Hindlimb muscle (tissue), 1 donor: Measurements from ENCODE around the gene ABLIM3. TPM values are rescaled to one million over a fixed set of nuclear protein-coding genes. Genes with fewer than 3 reads are reported as not detected.
"Not testable (repeated sequence)": the region's sequence is repeated elsewhere in the genome, so short reads cannot be mapped to it uniquely, and the experiment has no call there.

Experiments used
- DNase-seq: peaks from one replicate; pipeline ENCODE4 v3.0.0-alpha.2; 2013
- polyA plus RNA-seq: library from polyadenylated mRNA; unstranded; fragments of 120-200 nt; gene quantifications from one replicate; pipeline ENCODE4 v1.2.1, GENCODE V29; 2013; ENCODE audit not compliant: insufficient read length

The ABLIM3 gene
- polyA plus RNA-seq, 1 donor = 91.2 TPM

DNA sequence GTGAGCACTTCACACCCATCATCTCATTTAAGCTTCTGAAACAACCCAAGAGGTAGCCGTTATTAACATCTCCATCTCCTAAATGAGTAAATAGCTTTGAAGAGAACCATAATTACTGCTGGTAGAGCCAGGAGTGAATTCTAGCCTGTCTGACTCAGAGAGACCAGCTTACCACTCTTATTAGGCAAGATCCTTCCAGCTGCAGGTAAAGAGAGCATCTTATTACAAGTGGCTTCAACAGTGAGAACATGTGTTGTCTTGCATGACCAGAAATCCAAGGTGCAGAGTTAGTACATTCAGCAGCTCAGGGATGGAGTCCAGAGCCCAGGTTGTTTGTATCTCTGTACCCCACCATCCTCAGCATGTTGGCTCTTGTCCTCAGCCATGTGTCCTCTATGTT lies 119.5 kb downstream of the ABLIM3 start:
- DNase-seq = no peak

DNA sequence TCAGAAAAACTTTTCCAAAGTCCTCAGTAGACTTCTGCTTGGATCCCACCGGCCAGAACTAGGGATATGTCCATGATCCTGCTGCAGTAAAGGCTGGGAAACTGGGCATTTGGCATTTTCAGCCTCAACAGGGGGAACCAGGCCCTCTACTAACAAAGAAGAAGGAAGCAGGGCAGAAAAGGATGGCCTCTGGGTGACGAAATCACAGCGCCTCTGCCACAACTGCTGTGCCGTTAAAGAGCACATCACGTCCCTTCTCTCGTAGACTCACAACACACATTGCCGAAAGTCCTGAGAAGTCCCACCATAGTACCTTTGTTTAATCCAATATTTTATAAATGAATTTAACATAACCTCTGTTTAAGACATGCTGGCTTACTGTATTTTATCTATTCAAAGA lies 120.0 kb downstream of the ABLIM3 start:
- no peak for DNase-seq

DNA sequence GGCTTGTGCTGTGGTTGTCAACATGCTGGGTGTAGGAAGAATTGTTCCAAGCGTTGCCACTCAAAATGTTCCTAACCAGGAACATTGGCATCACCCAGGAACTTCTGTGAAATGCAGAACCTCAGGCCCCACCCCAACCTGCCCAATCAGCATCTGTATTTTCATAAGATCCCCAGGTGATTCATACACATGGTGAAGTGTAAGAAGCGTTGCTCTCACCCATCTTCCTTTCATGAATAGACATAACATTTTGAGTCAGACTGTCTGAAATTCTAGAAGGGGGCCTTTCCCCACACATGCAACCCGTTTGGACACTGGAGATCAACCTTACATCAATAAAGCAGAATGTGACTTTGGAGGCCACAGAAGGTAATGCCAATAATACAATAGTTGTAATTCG lies 121.0 kb downstream of the ABLIM3 start:
- no peak for DNase-seq

DNA sequence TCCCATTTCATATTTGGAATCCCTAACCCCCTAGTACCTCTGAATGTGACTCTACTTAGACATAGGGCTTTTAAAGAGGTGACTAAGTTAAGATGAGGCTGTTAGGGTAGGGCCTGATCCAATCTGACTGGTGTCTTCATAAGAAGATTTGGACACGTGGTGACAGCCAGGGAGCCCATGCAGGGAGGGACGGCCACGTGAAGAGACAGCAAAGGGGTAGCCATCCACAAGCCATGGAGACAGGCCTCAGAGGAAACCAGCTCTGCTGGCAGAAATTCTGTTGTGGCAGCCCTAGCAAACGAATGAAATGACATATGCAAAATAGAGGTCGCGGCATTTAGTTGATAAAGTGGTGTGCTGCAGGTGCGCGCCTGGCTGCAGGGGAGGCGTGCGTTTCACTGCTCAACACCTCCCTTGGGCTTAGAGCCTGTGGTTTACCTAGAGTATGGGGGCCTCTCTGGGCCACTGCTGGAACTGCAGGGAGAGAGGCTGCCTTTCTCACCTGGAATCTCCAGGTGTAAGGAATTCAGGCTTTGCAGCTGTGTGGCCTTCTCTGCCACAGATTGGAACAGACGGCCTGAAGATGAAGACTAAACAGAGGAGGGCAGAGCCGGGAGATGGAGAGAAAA lies 123.3 kb downstream of the ABLIM3 start:
- no peak for DNase-seq

DNA sequence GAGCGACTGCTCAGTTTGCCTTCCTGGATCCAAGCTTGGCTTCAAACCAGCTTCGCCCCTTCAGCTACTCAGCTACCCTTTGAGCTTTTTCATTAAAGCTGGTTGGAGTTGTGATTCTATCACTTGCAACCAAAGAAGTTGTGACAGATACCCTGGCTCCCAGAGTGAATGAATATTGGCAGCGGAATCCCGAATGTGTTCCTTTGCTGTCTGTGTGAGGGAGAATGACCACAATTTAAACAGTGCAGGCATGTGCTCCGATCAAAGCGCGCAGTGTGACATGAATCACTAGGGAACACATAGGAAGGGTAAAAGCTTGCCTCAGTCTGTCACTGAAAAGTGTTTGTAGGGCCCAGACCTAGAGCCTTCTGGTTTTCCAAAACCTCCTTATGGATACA lies 123.8 kb downstream of the ABLIM3 start:
- no peak for DNase-seq

DNA sequence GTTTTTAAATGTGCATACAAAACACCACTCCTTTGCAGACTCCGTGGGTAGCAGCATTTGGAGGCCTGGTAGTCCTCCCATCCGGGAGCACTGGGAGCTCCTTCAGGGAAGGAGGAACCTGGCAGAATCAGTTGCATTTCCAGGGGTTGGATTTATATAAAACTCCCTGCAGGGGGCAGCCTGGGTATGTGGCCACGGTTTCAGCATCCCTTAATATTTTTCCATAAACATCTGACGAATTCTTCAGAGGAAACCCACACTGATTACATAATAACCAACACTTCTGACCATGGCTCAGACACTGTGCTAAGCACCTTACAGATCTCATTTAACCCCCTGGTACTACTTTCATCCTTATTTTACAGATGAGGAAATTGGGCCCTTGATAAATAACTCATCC lies 124.3 kb downstream of the ABLIM3 start:
- no peak for DNase-seq

DNA sequence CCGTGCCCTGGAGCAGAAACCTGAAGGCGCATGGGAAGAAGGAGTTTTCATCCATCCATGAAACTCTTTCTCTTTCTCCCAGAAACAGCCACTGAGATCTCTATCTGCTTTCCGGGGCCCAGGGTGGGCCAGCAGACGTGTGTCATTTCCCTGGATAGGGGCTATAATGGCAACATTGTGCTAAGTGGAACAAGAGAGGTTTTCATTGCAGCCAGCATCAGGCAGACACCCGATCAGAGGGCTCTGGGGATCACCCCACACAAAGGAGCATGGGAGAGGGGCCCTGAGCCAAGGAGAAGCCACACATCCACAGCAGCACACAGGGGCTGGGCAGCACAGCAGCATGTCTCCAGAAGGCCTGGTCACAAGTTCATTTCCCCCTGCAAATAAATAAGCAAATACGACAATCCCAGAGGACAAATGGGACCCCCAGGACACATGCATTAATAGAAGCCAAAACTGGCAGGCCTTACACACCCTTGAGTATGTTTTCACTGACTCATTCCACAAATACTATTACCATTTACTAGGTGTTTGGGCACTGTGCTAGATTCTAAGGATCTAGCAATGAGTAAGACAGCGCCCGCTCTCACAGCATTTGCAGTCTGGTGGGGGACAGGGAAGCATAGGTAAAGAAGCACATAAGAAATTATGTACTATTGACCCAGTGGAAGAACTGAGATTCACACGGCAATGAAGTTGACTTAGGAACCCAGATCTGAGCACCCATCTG lies 126.1 kb downstream of the ABLIM3 start:
- DNase-seq = no peak

DNA sequence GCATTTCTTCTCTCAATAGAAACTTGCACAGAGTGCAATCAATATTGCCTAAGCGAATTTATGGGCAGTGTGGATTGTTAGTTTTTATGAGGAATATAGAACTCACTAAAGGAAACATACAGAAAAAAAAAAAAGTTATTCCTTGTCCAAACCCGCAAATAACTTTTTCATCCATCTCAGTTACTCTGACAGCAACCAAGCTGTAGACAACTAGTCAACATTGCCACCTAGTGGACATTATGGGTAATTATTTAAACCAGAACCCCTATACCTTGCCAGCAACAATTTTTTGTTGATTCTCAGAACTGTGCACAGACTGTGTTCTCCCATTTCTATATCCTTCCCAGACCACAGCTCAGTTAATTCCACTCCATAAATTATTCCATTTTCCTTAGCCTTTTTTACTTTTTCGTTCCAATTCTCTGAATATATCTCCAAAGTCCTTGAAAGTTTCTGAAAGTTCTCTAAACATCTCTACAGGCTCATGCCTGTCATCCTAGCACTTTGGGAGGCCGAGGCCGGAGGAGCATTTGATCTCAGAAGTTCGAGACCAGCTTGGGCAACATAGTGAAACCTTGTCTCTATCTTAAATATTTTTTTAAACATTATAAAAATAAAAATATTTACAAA lies 127.8 kb downstream of the ABLIM3 start:
- no peak for DNase-seq

DNA sequence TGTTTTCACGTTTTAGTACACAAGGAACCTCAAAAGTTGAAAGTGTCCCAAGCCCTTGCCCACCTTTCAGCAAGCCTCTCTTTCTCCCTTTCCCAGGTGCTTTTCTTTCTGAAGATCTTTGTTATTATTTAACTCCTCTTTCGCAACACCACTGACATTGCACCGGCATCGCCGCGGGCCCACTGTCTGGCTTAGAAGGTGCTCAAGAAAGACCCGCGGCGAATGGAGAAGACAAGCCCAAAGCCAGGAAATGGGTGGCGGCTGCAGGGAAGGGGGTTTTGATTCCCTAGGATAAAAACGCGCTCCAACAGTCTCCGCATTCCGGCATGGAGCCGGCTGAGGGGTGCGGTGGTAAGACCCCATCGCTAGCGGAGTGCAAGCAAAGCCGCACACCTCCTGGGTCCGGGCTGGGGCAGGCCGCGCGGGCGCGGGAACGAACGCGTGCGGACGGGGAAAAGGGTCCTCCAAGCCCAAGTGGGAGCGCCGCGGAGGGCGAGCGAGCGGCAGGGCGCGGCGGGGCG lies 130.0 kb downstream of the ABLIM3 start:
- DNase-seq = no peak

DNA sequence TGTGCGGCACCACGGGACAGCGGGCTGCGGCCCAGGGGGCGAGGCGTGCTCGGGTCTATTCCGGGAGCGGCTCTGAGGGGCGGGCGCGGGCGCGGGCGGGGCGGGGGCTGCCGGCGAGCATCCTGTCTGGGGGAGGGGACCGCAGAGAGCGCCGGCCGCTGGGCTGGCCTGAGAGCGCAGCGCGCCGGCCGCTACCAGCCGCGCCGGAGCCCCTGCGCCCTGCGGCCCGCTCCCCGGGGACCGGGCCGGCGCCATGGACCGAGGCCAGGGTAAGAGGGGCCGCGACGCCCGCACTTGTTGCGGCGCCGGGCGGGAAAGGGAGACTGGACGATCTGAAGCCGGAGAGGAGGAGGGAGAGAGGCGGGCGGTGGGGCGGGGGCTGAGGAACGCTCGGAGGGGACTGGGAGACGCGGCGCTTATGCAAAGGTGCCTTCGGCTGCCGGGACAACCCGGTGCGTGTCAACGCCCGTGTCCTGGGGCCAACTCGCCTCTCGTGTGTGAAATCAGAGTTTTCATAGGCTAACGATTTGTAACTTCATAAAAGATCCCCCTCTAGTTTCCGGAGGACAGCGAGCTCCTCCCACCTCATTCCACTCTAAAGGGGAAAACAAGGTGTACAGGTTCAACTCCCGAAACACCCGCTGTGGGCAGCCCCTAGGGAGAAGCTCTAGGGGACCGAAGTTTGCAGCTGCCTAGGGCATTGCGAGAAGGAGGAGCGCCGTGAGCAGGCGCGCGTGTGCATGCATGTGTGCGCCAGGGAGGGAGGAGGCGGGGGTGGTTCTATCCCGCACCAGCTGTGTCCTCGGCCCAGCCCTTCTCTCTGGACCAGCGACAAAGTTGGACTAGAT lies 130.6 kb downstream of the ABLIM3 start, which contains the start of gene AFAP1L1:
TSS of gene AFAP1L1 (plus strand) at position 144 of the 848 bp plus-strand sequence. CDS start at position 254, 110 bp downstream.
- peak; percentile 59 for DNase-seq

DNA sequence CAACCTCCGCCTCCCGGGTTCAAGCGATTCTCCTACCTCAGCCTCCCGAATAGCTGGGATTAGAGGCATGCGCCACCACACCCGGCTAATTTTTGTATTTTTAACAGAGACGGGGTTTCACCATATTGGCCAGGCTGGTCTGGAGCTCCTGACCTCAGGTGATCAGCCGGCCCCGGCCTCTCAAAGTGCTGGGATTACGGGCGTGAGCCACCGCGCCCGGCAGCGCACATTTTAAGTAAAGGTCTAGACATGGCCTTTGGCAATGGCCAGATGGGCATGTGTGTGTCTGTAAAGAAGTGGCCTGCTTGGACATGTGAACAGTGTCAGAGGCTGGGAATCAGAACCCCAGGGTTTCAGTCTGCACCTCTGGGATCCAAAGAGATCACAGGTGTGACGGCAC lies 131.5 kb downstream of the ABLIM3 start:
- DNase-seq = not testable (repeated sequence)

DNA sequence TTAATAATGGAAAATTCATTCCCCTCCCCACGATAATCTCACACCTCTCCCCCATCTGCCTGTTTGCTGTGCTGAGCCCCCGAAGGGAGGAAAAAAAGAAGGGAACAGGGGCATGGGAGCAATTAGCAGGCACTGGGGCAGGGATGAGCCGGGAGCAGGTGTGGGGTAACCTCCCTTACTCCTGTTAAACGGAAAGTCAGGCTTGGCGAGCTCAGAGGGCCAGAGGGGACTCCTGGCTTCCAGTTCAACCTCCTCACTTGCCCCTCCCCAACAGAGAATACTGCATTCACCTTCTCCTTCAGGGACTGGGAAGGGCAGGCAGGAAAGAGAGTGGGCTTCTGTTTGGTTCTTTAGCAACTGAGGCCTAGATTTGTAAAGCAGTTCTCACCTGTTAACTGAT lies 131.9 kb downstream of the ABLIM3 start:
- no peak for DNase-seq

DNA sequence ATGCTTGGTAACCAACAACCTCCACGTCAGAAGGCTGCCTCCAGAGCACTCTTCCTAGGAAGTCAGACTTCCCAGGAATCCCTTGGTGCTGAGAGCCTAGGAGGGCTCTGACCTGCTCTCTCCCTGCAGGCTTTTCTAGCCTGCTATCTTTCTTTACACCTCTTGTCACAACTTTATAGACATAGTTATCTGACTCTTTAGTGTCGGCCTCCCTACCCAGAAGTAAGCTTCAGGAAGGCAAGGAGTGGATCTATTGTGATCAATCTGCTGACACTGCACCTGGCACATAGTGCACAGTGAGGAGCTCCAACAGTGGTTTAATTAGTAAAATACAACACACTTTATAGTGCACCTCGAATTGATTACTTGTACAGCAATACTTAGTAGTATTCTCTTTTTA lies 132.7 kb downstream of the ABLIM3 start:
- no peak for DNase-seq

DNA sequence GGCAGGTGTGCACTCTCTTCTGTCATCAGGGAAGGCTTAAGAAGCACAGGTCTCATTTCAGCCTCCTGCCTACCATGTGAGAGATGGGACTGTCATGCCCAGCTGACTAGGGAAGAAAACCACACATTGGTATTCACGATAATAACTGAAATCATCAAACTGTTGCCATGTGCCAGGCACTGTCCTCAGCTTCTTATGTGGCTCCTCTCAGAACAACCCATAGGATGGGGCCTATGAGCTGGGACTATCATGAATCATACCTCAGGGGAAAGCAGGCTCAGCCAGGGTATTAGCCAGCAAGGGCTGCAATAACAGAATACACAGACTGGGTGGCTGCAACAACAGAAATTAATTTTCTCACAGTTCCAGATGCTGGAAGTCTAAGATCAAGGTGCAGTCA lies 133.6 kb downstream of the ABLIM3 start:
- no peak for DNase-seq

DNA sequence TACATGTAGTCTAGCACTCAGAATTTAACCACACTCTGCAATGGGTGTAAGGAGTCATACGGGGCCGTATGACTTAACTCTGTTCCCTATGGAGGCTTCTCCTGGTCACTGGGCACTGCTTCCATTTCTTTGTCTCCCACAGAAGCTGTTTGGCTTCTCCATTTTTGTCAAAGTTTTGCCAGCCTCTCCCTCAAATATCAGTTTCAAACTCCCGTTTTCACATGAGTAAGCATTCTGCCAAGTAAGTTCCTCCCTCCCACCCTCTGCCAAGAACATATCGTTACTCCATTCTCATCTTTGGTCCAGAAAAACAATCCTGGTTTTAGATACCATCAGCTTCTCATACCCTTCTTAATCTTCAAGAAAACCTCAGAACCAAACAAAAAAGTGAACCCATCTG lies 136.5 kb downstream of the ABLIM3 start:
- no peak for DNase-seq

DNA sequence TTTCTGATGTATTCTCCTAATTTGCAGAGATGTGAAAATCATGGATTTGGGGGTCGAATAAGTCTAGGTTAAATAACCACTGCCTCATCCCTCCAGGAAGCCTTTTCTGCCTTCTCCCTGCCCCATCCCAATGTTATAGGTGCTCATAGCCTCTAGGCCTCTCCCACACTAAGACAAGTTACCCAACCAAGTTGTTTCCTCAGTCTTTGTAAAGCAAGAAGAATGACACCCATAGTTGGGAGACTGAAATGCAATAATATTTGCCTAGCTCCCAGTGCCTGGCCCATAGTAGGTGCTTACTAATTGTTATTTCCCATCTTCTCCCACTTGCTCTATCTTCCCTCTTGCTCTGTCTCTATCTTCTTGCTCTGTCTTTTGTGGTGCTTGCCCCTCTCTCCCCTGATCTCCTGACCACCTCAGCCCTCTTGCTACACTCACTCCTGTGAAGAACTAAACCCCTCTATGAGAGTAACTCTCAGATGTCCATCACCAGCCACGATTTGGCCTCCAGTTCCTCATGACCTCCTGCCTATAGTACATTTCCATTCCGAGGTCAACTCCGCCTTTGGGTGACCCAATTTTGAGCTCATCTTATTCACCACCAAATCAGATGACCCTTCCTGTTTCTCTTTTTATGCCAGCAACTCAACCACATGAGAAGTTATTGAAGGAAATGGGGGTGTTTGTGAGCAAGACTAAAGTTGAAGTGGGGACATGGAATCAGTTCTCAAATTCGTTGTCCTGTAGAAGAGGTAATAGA lies 137.3 kb downstream of the ABLIM3 start:
- no peak for DNase-seq

DNA sequence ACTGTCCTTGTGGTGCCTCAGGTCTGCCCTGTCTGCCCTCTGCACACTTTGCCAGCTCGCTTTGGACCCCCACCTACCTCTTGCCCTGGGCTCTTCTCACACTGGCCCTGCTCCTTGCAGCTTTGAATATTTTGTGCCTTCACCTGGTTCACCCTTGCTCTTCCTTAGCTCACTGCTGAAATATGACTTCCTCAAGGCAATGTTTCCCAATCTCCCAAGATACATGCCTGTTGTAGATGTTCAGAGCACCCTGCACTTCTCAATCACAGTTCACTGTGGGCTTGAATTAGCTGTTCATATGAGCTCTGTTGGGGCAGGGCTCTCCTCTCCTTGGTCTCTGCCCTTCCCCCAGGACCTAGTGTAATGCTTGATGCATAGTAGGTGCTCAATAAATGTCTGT lies 138.4 kb downstream of the ABLIM3 start:
- no peak for DNase-seq

DNA sequence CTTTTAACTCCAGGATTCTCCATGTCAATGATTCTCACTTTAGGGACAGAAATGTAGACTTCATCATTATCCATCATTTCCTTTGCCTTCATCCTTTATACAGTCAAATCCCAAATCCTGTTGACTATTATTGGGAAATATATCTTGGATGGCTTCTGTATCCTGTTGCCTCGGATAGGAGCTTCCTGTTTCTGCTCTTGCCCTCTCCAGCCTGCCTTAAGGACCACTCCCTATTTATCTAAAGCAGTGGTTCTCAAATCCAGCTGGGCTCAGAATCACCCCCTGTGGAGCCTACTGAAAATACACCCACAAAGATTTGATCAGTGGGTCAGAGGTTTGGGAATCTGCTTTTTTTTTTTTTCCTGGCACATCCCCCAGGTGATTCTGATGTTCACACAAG lies 138.8 kb downstream of the ABLIM3 start:
- no peak for DNase-seq

DNA sequence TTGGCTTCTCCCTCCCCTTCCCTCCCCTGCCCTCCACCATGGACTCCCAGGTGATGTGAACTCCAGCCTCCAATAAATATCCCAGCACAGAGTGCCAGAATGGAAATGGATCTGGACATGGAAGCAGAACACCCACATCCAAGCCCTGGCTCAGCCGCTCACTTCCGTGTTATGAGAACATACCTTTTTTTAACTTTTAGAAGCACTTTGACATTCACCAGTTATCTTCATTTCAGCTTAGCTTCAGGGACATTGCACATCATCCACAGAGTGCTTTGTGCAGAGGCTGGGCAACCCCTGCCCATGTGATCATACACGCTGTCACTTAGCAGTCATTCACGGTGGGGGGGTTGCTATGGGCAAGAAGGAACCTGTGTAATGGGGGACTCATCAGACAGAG lies 139.5 kb downstream of the ABLIM3 start:
- DNase-seq = no peak

DNA sequence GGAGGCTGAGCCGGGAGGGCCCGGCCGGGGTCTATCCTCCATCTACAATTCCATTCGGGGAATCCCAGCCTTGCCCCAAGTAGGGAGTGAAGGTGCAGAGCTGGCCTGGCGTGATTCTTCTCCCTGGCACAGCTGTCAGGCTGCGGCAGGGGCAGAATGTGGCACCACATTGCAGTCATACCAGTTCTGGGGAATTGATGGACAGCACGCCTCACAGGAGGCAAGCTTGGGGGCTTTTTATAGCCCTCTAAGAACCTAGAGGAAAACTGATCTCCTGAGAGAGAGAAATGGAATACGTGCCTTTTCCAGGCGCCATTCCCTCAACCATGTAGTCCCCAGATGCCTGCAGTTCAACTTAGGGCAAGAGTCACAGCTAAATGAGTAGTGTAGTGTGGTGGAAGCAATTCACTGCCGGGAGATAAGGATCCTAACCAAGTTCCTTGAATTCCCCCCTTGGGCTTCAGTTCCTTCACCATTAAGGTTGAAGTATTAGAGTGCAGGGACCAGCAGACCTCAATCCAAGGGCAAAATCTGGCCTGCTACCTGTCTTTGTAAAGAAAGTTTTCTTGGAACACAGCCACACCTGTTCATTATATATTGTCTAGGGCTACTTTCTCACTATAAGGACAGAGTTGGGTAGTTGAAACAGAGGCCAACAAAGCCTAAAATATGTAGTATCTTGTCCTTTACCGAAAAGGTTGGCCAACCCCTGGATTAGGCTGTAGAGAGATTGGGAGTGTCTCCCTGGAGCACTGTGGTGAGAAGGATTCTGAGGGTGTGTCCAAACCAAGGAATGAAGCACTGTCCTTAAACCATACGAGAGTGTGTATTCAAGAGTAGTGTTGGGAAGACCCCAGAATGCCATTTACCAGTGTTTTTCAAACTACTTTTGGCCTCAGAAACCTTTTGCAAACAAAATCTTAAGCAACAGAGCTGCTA lies 141.0 kb downstream of the ABLIM3 start:
- DNase-seq = no peak

DNA sequence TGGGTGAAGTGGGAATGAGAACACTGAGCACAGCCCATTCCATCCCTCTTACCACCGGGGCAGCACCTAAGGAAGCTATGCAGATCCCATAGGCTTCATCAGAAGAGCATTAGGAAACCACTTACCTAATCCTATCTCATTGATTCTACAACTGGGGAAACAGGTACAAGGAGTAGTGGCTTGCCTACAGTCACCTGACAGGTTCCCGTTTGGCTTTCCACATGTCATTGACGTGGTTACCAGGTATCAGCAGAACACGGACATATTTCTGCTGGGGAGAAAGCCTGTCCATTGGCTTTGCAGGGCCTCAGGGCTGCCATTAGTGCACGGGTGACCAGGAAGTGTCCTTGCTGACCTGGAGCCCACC lies 141.7 kb downstream of the ABLIM3 start:
- DNase-seq = no peak
